HG03103 (cell line): ENCODE results near the gene ZNF883.
"Not testable (repeated sequence)": the region's sequence is repeated elsewhere in the genome, so short reads cannot be mapped to it uniquely, and the experiment has no call there.

Experiments
- ATAC-seq: cut with Tn5 transposase; IDR thresholded peaks from one replicate; pipeline ENCODE4 v1.9.1; 2021; ENCODE audit warnings: low read depth; ENCODE audit not compliant: unreplicated experiment

The ZNF883 gene

GRCh38 chr9:113011911-113012381 lies at the start of gene ZNF883:
Gene ZNF883, minus strand, starts transcription at chr9:113012192.
- no peak for ATAC-seq

GRCh38 chr9:113061072-113061850 lies 49.3 kb upstream of the ZNF883 start:
- not testable (repeated sequence) for ATAC-seq

GRCh38 chr9:113059581-113060284 lies 47.7 kb upstream of the ZNF883 start:
- not testable (repeated sequence) for ATAC-seq

GRCh38 chr9:113057193-113057592 lies 45.2 kb upstream of the ZNF883 start:
- no peak for ATAC-seq

GRCh38 chr9:113056191-113057106 lies 44.5 kb upstream of the ZNF883 start, which contains the start of gene ZFP37:
Gene ZFP37, minus strand, starts transcription at chr9:113056724. Its CDS starts 36 bp downstream, at chr9:113056688.
- peak; percentile 97 for ATAC-seq

GRCh38 chr9:113042884-113043657 lies 31.1 kb upstream of the ZNF883 start:
- ATAC-seq: no peak

- ATAC-seq: no peak
Measured at GRCh38 chr9:113026200-113026599, 14.2 kb upstream of the ZNF883 start.

- ATAC-seq: no peak
Measured at GRCh38 chr9:113018247-113018646, 6.3 kb upstream of the ZNF883 start.

GRCh38 chr9:113012492-113012891 lies 500 bp upstream of the ZNF883 start:
- ATAC-seq: no peak

GRCh38 chr9:113005777-113006176 lies 6.2 kb downstream of the ZNF883 start:
- no peak for ATAC-seq

- ATAC-seq: no peak
Measured at GRCh38 chr9:112997236-112997941, 14.6 kb downstream of the ZNF883 start.

- no peak for ATAC-seq
Measured at GRCh38 chr9:112971415-112971814, 40.6 kb downstream of the ZNF883 start.

- no peak for ATAC-seq
Measured at GRCh38 chr9:112970939-112971338, 41.1 kb downstream of the ZNF883 start.

- no peak for ATAC-seq
Measured at GRCh38 chr9:112969730-112970129, 42.3 kb downstream of the ZNF883 start.

GRCh38 chr9:112955550-112955949 lies 56.4 kb downstream of the ZNF883 start:
- ATAC-seq: no peak

- no peak for ATAC-seq
Measured at GRCh38 chr9:112945620-112946208, 66.3 kb downstream of the ZNF883 start.

GRCh38 chr9:112939418-112939817 lies 72.6 kb downstream of the ZNF883 start:
- ATAC-seq: no peak

- ATAC-seq: no peak
Measured at GRCh38 chr9:112933696-112934095, 78.3 kb downstream of the ZNF883 start.
